Hepatocyte (in vitro differentiated cells): ENCODE data around the gene CX3CR1. TPM values are rescaled to one million over a fixed set of nuclear protein-coding genes. Genes with fewer than 3 reads are reported as not detected.
"Not testable (repeated sequence)": the region's sequence is repeated elsewhere in the genome, so short reads cannot be mapped to it uniquely, and the experiment has no call there.

Experiments
- DNase-seq: peaks from one replicate; pipeline ENCODE4 v3.0.0-alpha.2; 2016; ENCODE audit warnings: low spot score
- H2AFZ ChIP-seq: fragments of 200-600 bp; sonication (generic); 2 replicates; pipeline ENCODE4 v1.6.0; 2016; ENCODE audit warnings: antibody characterized with exemption, mild to moderate bottlenecking
- H3K27ac ChIP-seq: fragments of 200-600 bp; sonication (generic); 2 replicates; pipeline ENCODE4 v1.5.1; 2016; ENCODE audit warnings: mild to moderate bottlenecking
- H3K27me3 ChIP-seq: fragments of 200-600 bp; sonication (generic); 2 replicates; pipeline ENCODE4 v1.6.1; 2016
- H3K36me3 ChIP-seq: fragments of 200-600 bp; sonication (generic); replicated peaks from 2 replicates; pipeline ENCODE4 v1.5.1; 2016; ENCODE audit warnings: low read depth; ENCODE audit not compliant: insufficient read depth
- H3K4me1 ChIP-seq: fragments of 200-600 bp; sonication (generic); 2 replicates; pipeline ENCODE4 v1.5.1; 2016; ENCODE audit warnings: mild to moderate bottlenecking, moderate library complexity; ENCODE audit not compliant: insufficient read depth
- H3K4me2 ChIP-seq: fragments of 200-600 bp; sonication (generic); 2 replicates; pipeline ENCODE4 v1.6.0; 2016
- H3K4me3 ChIP-seq: fragments of 200-600 bp; sonication (generic); 2 replicates; pipeline ENCODE4 v1.5.1; 2016; ENCODE audit warnings: mild to moderate bottlenecking
- H3K79me2 ChIP-seq: fragments of 200-600 bp; sonication (generic); 2 replicates; pipeline ENCODE4 v1.6.0; 2017; ENCODE audit warnings: mild to moderate bottlenecking
- H3K9me2 ChIP-seq: fragments of 200-600 bp; sonication (generic); replicated peaks from 2 replicates; pipeline ENCODE4 v1.6.0; 2017; ENCODE audit warnings: mild to moderate bottlenecking; ENCODE audit not compliant: insufficient read depth
- H3K9me3 ChIP-seq: fragments of 200-600 bp; sonication (generic); 2 replicates; pipeline ENCODE4 v1.5.1; 2016; ENCODE audit warnings: low read depth, mild to moderate bottlenecking
- H4K20me1 ChIP-seq: fragments of 200-600 bp; sonication (generic); 2 replicates; pipeline ENCODE4 v1.6.0; 2016; ENCODE audit warnings: mild to moderate bottlenecking; ENCODE audit not compliant: insufficient read depth, poor library complexity, severe bottlenecking
- EZH2 ChIP-seq: fragments of 200-600 bp; sonication (generic); IDR thresholded peaks from 2 replicates; pipeline ENCODE4 v1.6.1; 2016; ENCODE audit warnings: antibody characterized with exemption, mild to moderate bottlenecking, borderline replicate concordance
- EZH2phosphoT487 ChIP-seq: fragments of 200-600 bp; sonication (generic); IDR thresholded peaks from one replicate; pipeline ENCODE4 v1.6.1; 2018; ENCODE audit warnings: antibody characterized with exemption, mild to moderate bottlenecking, low read depth, moderate library complexity; ENCODE audit not compliant: unreplicated experiment, severe bottlenecking
- WGBS: methylation state at CpG from one replicate; pipeline ENCODE4 v1.1.6; 2016; ENCODE audit warnings: low lambda C conversion rate; ENCODE audit errors: missing lambda C conversion rate; 5-methylcytosine and 5-hydroxymethylcytosine counted together
- polyA plus RNA-seq: library from polyadenylated mRNA; unstranded; fragments of >200 nt; fragmentation: Nextera tagmentation; extraction: Ambion mirVana; gene quantifications from 2 replicates; pipeline ENCODE4 v1.2.1, GENCODE V29; 2016
- total RNA-seq: library from RNA; depleted of rRNA; stranded (reverse); fragments of >200 nt; gene quantifications from 2 replicates; pipeline ENCODE4 v1.2.3, GENCODE V29; 2014
- TF ChIP-seq, protein P1 (sequence below): fragments of 200-600 bp; sonication (generic); IDR thresholded peaks from 2 replicates; pipeline ENCODE4 v1.5.1; 2016; ENCODE audit warnings: antibody characterized with exemption, mild to moderate bottlenecking; ENCODE audit not compliant: poor library complexity

The CX3CR1 gene
- total and polyA plus RNA-seq, 2 experiments from 2014 or later, result 0.70 TPM; not detected in 1

DNA sequence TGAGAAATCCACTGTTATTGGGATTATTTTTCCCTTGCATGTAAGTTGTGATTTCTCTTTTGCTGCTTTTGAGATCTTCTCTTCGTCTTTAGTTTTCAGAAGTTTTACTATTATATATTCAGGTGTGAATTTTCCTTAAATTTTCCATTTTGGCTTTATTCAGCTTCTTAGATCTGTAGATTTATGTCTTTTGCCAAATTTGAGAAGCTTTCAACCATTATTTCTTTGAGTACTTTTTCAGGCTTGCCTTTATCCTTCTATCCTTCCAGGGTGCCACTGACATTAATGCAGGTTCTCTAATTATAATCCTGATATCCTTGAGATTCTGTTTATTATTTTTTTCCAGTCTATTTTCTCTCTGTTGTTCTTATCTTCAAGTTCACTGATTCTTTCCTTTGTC, 49.4 kb downstream of the CX3CR1 start:
- Histone ChIP-seq H3K79me2 (no peaks in the 10 kb centered on the region), H3K27ac (no peak overlapping the region), H3K4me3 (no peak overlapping the region), H3K9me2 (no peaks in the 10 kb centered on the region), H4K20me1 (no peaks in the 10 kb centered on the region), H3K4me2 (no peak overlapping the region), H3K36me3 (no peaks in the 10 kb centered on the region), H3K27me3 (no peaks in the 10 kb centered on the region), H2AFZ (no peak overlapping the region), H3K4me1 (no peaks in the 10 kb centered on the region), H3K9me3 (no peaks in the 10 kb centered on the region)
- TF ChIP-seq, protein P1, sequence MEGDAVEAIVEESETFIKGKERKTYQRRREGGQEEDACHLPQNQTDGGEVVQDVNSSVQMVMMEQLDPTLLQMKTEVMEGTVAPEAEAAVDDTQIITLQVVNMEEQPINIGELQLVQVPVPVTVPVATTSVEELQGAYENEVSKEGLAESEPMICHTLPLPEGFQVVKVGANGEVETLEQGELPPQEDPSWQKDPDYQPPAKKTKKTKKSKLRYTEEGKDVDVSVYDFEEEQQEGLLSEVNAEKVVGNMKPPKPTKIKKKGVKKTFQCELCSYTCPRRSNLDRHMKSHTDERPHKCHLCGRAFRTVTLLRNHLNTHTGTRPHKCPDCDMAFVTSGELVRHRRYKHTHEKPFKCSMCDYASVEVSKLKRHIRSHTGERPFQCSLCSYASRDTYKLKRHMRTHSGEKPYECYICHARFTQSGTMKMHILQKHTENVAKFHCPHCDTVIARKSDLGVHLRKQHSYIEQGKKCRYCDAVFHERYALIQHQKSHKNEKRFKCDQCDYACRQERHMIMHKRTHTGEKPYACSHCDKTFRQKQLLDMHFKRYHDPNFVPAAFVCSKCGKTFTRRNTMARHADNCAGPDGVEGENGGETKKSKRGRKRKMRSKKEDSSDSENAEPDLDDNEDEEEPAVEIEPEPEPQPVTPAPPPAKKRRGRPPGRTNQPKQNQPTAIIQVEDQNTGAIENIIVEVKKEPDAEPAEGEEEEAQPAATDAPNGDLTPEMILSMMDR, result no peak
- TF ChIP-seq EZH2 (no peak), EZH2phosphoT487 (no peak)
- 93% methylated on average over 1 of the region's 1 CpG for whole genome bisulfite sequencing
- no peak for DNase-seq

DNA sequence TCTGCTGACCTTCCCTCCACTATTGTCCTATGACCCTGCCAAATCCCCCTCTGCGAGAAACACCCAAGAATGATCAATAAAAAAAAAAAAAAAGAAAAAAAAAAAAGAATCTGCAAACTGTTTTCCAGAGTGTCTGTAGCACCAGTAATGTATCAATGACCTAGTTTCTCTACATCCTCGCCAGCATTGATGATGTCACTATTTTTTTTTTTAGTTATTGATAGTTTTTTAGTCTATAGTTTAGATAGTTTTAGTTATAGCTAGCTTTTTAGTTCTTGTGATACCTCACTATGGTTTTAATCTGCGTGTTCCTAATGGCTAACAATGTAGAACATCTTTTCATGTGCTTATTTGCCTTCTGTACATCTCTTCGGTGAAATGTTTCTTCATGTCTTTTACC, 51.3 kb downstream of the CX3CR1 start:
- Histone ChIP-seq H3K9me3 (no peaks in the 10 kb centered on the region), H4K20me1 (no peaks in the 10 kb centered on the region), H3K4me2 (no peak overlapping the region), H3K9me2 (no peaks in the 10 kb centered on the region), H3K79me2 (no peaks in the 10 kb centered on the region), H3K36me3 (no peaks in the 10 kb centered on the region), H2AFZ (no peak overlapping the region), H3K4me3 (no peak overlapping the region), H3K27me3 (no peaks in the 10 kb centered on the region), H3K4me1 (no peaks in the 10 kb centered on the region), H3K27ac (no peak overlapping the region)
- TF ChIP-seq EZH2phosphoT487, result no peak
- TF ChIP-seq, protein P1, result no peak
- no peak for TF ChIP-seq EZH2
- DNase-seq, result no peak
- WGBS, result 78% methylated on average over 3 of the region's 4 CpGs

DNA sequence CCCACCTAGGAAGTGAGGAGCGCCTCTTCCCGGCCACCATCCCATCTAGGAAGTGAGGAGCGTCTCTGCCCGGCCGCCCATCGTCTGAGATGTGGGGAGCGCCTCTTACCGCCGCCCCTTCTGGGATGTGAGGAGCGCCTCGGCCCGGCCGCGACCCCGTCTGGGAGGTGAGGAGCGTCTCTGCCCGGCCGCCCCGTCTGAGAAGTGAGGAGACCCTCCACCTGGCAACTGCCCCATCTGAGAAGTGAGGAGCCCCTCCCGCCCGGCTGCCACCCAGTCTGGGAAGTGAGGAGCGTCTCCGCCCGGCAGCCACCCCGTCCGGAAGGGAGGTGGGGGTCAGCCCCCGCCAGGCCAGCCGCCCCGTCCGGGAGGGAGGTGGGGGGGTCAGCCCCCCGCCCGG, 52.2 kb downstream of the CX3CR1 start:
- not testable (repeated sequence) for DNase-seq, H3K4me3 ChIP-seq, H3K4me2 ChIP-seq, H3K9me3 ChIP-seq, H3K9me2 ChIP-seq, H3K27ac ChIP-seq, H3K4me1 ChIP-seq, H3K79me2 ChIP-seq, H3K36me3 ChIP-seq, H4K20me1 ChIP-seq, H2AFZ ChIP-seq, H3K27me3 ChIP-seq
- no CpG with 5 or more reads among the region's 32 CpGs for WGBS

DNA sequence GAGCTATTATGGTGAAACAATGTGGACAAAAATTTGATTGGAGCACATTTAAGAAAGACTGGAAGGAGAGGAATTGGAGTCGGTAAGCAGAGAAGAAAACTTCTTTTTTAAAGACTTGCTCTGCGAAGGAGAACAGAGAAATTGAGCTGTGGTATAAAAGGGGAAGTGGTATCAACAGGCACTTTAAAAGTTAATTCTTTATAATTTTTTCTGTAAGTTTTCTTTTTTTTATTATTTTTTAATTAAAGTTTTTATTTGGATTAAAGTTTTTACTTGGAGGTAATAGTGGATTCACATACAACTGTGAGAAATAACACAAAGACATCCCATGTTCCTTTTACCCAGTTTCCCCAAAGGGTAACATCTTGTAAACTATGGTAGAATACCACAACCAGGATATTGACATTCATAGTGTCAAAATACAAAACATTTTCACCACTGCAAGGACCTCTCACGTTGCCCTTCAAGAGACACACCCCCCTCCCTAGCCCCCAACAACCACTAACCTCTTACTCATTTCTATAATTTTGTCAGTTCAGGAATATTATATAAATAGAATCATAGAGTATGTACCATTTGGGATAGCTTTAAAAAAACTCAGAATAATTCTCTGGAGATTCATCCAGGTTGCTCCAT, 53.6 kb downstream of the CX3CR1 start:
- H3K36me3 ChIP-seq, result no peaks in the 10 kb centered on the region
- H3K9me2 ChIP-seq, result no peaks in the 10 kb centered on the region
- no peak overlapping the region for H3K4me3 ChIP-seq
- no peaks in the 10 kb centered on the region for H3K4me1 ChIP-seq
- TF ChIP-seq EZH2 (no peak), EZH2phosphoT487 (no peak)
- TF ChIP-seq, protein P1, result no peak
- no peaks in the 10 kb centered on the region for H3K27me3 ChIP-seq
- H3K79me2 ChIP-seq, result no peaks in the 10 kb centered on the region
- no peak overlapping the region for H3K27ac ChIP-seq
- H4K20me1 ChIP-seq, result no peaks in the 10 kb centered on the region
- H3K4me2 ChIP-seq, result no peak overlapping the region
- no peak overlapping the region for H2AFZ ChIP-seq
- 90% methylated on average over 3 of the region's 3 CpGs for WGBS
- DNase-seq, result no peak
- H3K9me3 ChIP-seq, result no peaks in the 10 kb centered on the region
